OCI-LY1 (cell line): Measurements from ENCODE around the gene UGT2B17.

Experiments used
- H2AFZ ChIP-seq: fragments of 200-600 bp; sonication (generic), shearing (Covaris generic); 2 replicates; pipeline ENCODE4 v1.6.0; 2014; ENCODE audit warnings: antibody characterized with exemption, mild to moderate bottlenecking, low read length
- H3F3A ChIP-seq: fragments of 200-600 bp; sonication (generic), shearing (Covaris generic); 2 replicates; pipeline ENCODE4 v1.6.0; 2014; ENCODE audit warnings: mild to moderate bottlenecking, antibody characterized with exemption, low read length, moderate library complexity; ENCODE audit not compliant: insufficient read depth
- H3K27ac ChIP-seq: fragments of 200-600 bp; sonication (generic); 2 replicates; pipeline ENCODE4 v1.5.1; 2014; ENCODE audit warnings: low read length, mixed run types, mild to moderate bottlenecking, low read depth; ENCODE audit not compliant: poor library complexity, severe bottlenecking
- H3K27me3 ChIP-seq: fragments of 200-600 bp; sonication (generic); 2 replicates; pipeline ENCODE4 v1.6.0; 2014; ENCODE audit warnings: antibody characterized with exemption, mild to moderate bottlenecking, low read length, moderate library complexity; ENCODE audit not compliant: insufficient read depth
- H3K36me3 ChIP-seq: fragments of 200-600 bp; sonication (generic); 2 replicates; pipeline ENCODE4 v1.6.1; 2014; ENCODE audit warnings: mild to moderate bottlenecking, antibody characterized with exemption, low read length, moderate library complexity, mixed read lengths; ENCODE audit not compliant: insufficient read depth
- H3K4me1 ChIP-seq: fragments of 200-600 bp; sonication (generic); 2 replicates; pipeline ENCODE4 v1.5.1; 2014; ENCODE audit warnings: mild to moderate bottlenecking, low read length, moderate library complexity; ENCODE audit not compliant: insufficient read depth, severe bottlenecking
- H3K4me2 ChIP-seq: fragments of 200-600 bp; sonication (generic), shearing (Covaris generic); 2 replicates; pipeline ENCODE4 v1.6.1; 2014; ENCODE audit warnings: low read length
- H3K4me3 ChIP-seq: fragments of 200-600 bp; sonication (generic); 2 replicates; pipeline ENCODE4 v1.5.1; 2014; ENCODE audit warnings: low read length, low read depth, mild to moderate bottlenecking, mixed read lengths; ENCODE audit not compliant: poor library complexity, severe bottlenecking
- H3K79me2 ChIP-seq: fragments of 200-600 bp; shearing (Covaris generic); 2 replicates; pipeline ENCODE4 v1.6.1; 2016; ENCODE audit warnings: mixed run types, low read length, mixed read lengths; ENCODE audit not compliant: insufficient read depth
- H3K9ac ChIP-seq: fragments of 200-600 bp; sonication (generic), shearing (Covaris generic); 2 replicates; pipeline ENCODE4 v1.6.1; 2014; ENCODE audit warnings: mild to moderate bottlenecking, low read length, mixed read lengths
- H3K9me2 ChIP-seq: fragments of 200-600 bp; sonication (generic), shearing (Covaris generic); 2 replicates; pipeline ENCODE4 v1.6.1; 2014; ENCODE audit warnings: low read depth, mild to moderate bottlenecking, low read length, mixed read lengths
- H3K9me3 ChIP-seq: fragments of 200-600 bp; shearing (Covaris generic); 2 replicates; pipeline ENCODE4 v1.6.1; 2014; ENCODE audit warnings: low read length, mixed read lengths
- H4K20me1 ChIP-seq: fragments of 200-600 bp; sonication (generic), shearing (Covaris generic); 2 replicates; pipeline ENCODE4 v1.6.0; 2016; ENCODE audit warnings: mild to moderate bottlenecking, low read length; ENCODE audit not compliant: insufficient read depth
- EZH2 ChIP-seq: fragments of 200-600 bp; sonication (generic), shearing (Covaris generic); IDR thresholded peaks from 2 replicates; pipeline ENCODE4 v1.8.0; 2017; ENCODE audit warnings: borderline replicate concordance, mixed run types, mild to moderate bottlenecking, antibody characterized with exemption, low read length, moderate library complexity, mixed read lengths
- TF ChIP-seq, protein P1 (sequence below): fragments of 200-600 bp; sonication (generic), shearing (Covaris generic); IDR thresholded peaks from 2 replicates; pipeline ENCODE4 v1.5.1; 2017; ENCODE audit warnings: mild to moderate bottlenecking, antibody characterized with exemption, low read length, moderate library complexity, mixed read lengths

UGT2B17 gene

GRCh38 chr4:68490826-68491457 is 85.2 kb downstream of the UGT2B17 start:
- TF ChIP-seq, protein P1, sequence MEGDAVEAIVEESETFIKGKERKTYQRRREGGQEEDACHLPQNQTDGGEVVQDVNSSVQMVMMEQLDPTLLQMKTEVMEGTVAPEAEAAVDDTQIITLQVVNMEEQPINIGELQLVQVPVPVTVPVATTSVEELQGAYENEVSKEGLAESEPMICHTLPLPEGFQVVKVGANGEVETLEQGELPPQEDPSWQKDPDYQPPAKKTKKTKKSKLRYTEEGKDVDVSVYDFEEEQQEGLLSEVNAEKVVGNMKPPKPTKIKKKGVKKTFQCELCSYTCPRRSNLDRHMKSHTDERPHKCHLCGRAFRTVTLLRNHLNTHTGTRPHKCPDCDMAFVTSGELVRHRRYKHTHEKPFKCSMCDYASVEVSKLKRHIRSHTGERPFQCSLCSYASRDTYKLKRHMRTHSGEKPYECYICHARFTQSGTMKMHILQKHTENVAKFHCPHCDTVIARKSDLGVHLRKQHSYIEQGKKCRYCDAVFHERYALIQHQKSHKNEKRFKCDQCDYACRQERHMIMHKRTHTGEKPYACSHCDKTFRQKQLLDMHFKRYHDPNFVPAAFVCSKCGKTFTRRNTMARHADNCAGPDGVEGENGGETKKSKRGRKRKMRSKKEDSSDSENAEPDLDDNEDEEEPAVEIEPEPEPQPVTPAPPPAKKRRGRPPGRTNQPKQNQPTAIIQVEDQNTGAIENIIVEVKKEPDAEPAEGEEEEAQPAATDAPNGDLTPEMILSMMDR, result no peak
- no peak for TF ChIP-seq EZH2
- no peaks in the 10 kb centered on the region for H3K79me2 ChIP-seq
- no peak overlapping the region for H2AFZ ChIP-seq
- H3F3A ChIP-seq, result no peaks in the 10 kb centered on the region
- H3K4me1 ChIP-seq, result no peaks in the 10 kb centered on the region
- H3K4me3 ChIP-seq, result no peak overlapping the region
- H4K20me1 ChIP-seq, result no peaks in the 10 kb centered on the region
- no peak overlapping the region for H3K4me2 ChIP-seq
- no peaks in the 10 kb centered on the region for H3K36me3 ChIP-seq
- no peaks in the 10 kb centered on the region for H3K9me3 ChIP-seq
- H3K9me2 ChIP-seq, result no peaks in the 10 kb centered on the region
- H3K9ac ChIP-seq, result no peak overlapping the region
- no peak overlapping the region for H3K27ac ChIP-seq
- no peaks in the 10 kb centered on the region for H3K27me3 ChIP-seq

- no peak overlapping the region for H3K27ac ChIP-seq
- H3K36me3 ChIP-seq, result no peaks in the 10 kb centered on the region
- H2AFZ ChIP-seq, result no peak overlapping the region
- H3K4me3 ChIP-seq, result no peak overlapping the region
- no peak overlapping the region for H3K4me2 ChIP-seq
- H3K9me2 ChIP-seq, result no peaks in the 10 kb centered on the region
- H3K4me1 ChIP-seq, result no peaks in the 10 kb centered on the region
- TF ChIP-seq EZH2, result no peak
- TF ChIP-seq, protein P1, result no peak
- no peaks in the 10 kb centered on the region for H3K79me2 ChIP-seq
- H3F3A ChIP-seq, result no peaks in the 10 kb centered on the region
- no peaks in the 10 kb centered on the region for H4K20me1 ChIP-seq
- H3K27me3 ChIP-seq, result no peaks in the 10 kb centered on the region
- H3K9me3 ChIP-seq, result no peaks in the 10 kb centered on the region
- H3K9ac ChIP-seq, result no peak overlapping the region
Measured at GRCh38 chr4:68489338-68489737, 86.8 kb downstream of the UGT2B17 start.
